DND-41 (cell line): Measurements from ENCODE around the gene NEUROG1.

Source experiments
- ATAC-seq: fragments of 200-7000 bp; cut with Tn5 transposase; 3 replicates; pipeline ENCODE4 v1.9.1; 2021; ENCODE audit warnings: low read depth; ENCODE audit not compliant: insufficient read depth
- DNase-seq: peaks from one replicate; pipeline ENCODE4 v3.0.0-alpha.2; 2020
- H2AFZ ChIP-seq: 2 replicates; pipeline ENCODE4 v1.6.0; 2012; ENCODE audit warnings: low read depth, low read length
- H3K27ac ChIP-seq: 2 replicates; pipeline ENCODE4 v1.5.1; 2012; ENCODE audit warnings: low read length, inconsistent platforms
- H3K27me3 ChIP-seq: fragments of 200-600 bp; sonication (generic); 2 replicates; pipeline ENCODE4 v1.6.0; 2012; ENCODE audit warnings: low read length, mild to moderate bottlenecking, inconsistent platforms; ENCODE audit not compliant: insufficient read depth, poor library complexity
- H3K36me3 ChIP-seq: 2 replicates; pipeline ENCODE4 v1.5.1; 2012; ENCODE audit warnings: low read length, inconsistent platforms; ENCODE audit not compliant: insufficient read depth
- H3K4me1 ChIP-seq: 2 replicates; pipeline ENCODE4 v1.5.1; 2012; ENCODE audit warnings: mild to moderate bottlenecking, low read length; ENCODE audit not compliant: insufficient read depth
- H3K4me2 ChIP-seq: 2 replicates; pipeline ENCODE4 v1.6.0; 2012; ENCODE audit warnings: mild to moderate bottlenecking, moderate library complexity, low read length, inconsistent platforms; ENCODE audit not compliant: insufficient read depth
- H3K4me3 ChIP-seq, 2 experiments: fragments of 200-600 bp in 1 of 2; shearing (Covaris generic) in 1 of 2; 2 replicates each; pipeline ENCODE4 v1.5.1; 2012 to 2016; ENCODE audit warnings: inconsistent platforms in 2 of 2, low read length in 2 of 2, mild to moderate bottlenecking in 2 of 2, low read depth in 1 of 2, moderate library complexity in 1 of 2
- H3K79me2 ChIP-seq: 2 replicates; pipeline ENCODE4 v1.6.0; 2012; ENCODE audit warnings: low read length, inconsistent platforms; ENCODE audit not compliant: insufficient read depth
- H3K9ac ChIP-seq: 2 replicates; pipeline ENCODE4 v1.6.0; 2012; ENCODE audit warnings: low read depth, mild to moderate bottlenecking, inconsistent platforms, low read length, moderate library complexity
- H3K9me3 ChIP-seq: 2 replicates; pipeline ENCODE4 v1.5.1; 2012; ENCODE audit warnings: low read length, moderate library complexity, mild to moderate bottlenecking, inconsistent platforms; ENCODE audit not compliant: insufficient read depth, severe bottlenecking
- H4K20me1 ChIP-seq: 2 replicates; pipeline ENCODE4 v1.6.0; 2012; ENCODE audit warnings: low read length; ENCODE audit not compliant: insufficient read depth
- EZH2 ChIP-seq: IDR thresholded peaks from 3 replicates; pipeline ENCODE4 v1.6.1; 2012; ENCODE audit warnings: borderline replicate concordance, low read depth, mild to moderate bottlenecking, moderate library complexity, low read length, inconsistent platforms; ENCODE audit not compliant: severe bottlenecking
- TF ChIP-seq, protein P1 (sequence below): IDR thresholded peaks from 2 replicates; pipeline ENCODE4 v1.5.1; 2012; ENCODE audit warnings: borderline replicate concordance, low read length, moderate library complexity, mild to moderate bottlenecking; ENCODE audit not compliant: poor library complexity, severe bottlenecking; ENCODE audit errors: extremely low read depth

Gene NEUROG1

DNA sequence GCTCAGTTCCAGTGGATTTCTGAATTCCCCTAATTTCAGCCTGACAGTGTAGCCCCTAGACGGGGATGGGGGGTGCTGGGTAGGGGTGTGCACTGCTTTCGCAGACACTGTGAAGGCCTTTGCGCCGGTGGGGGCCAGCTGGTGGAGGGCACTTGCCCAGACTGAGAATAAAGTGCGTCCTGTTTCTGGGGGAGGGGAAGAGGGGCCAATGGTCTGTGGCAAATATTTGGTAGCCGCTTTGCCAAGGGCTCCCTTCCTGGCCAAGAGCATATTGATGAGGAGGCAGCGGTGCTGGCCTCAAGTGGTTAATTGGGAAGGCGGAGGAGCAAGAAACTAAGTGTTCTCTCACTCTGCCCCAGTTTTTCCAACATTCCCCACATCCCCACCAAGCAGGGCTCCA lies 41.7 kb upstream of the NEUROG1 start:
- DNase-seq (no peak), ATAC-seq (no peak)
- Histone ChIP-seq H3K9ac (no peak overlapping the region), H3K4me2 (no peak overlapping the region), H3K9me3 (no peaks in the 10 kb centered on the region), H4K20me1 (peaks cover 5% of the 10 kb centered on the region; the same call in 1 of the 2 replicates), H3K4me1 (no peaks in the 10 kb centered on the region), H3K27ac (no peak overlapping the region), H3K36me3 (no peaks in the 10 kb centered on the region), H3K79me2 (no peaks in the 10 kb centered on the region), H3K27me3 (peaks cover 10% of the 10 kb centered on the region), H2AFZ (no peak overlapping the region), H3K4me3 (no peak overlapping the region)
- TF ChIP-seq EZH2: no peak
- TF ChIP-seq, protein P1, sequence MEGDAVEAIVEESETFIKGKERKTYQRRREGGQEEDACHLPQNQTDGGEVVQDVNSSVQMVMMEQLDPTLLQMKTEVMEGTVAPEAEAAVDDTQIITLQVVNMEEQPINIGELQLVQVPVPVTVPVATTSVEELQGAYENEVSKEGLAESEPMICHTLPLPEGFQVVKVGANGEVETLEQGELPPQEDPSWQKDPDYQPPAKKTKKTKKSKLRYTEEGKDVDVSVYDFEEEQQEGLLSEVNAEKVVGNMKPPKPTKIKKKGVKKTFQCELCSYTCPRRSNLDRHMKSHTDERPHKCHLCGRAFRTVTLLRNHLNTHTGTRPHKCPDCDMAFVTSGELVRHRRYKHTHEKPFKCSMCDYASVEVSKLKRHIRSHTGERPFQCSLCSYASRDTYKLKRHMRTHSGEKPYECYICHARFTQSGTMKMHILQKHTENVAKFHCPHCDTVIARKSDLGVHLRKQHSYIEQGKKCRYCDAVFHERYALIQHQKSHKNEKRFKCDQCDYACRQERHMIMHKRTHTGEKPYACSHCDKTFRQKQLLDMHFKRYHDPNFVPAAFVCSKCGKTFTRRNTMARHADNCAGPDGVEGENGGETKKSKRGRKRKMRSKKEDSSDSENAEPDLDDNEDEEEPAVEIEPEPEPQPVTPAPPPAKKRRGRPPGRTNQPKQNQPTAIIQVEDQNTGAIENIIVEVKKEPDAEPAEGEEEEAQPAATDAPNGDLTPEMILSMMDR: no peak

DNA sequence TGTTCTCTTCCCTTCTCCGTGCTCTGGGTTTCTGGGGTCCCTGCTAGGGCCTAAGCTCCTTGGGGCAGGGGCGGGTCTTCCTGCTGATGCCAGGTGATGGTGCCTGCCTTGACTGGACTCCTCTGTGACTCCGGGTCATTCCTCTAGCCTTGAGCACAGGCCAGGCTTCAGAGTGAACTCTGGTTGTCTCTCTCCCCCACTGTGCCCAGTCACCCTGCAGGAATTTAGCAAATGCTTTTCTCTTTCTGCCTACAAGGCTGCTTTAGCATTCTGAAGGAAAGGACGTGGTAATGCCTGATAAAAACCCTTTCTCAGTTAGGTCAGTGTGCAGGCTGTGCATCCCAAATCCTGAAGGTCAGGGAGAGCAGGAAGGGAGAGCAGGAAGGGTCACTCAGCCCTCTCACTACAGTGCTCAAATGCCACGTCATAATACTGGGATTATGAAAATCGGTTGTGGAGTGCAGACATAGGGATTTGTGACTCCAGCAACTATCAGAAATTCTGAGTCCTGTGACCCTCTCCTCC lies 40.4 kb upstream of the NEUROG1 start:
- H3K4me2 ChIP-seq: no peak overlapping the region
- peaks cover 10% of the 10 kb centered on the region for H3K27me3 ChIP-seq
- H3K27ac ChIP-seq: no peak overlapping the region
- H2AFZ ChIP-seq: no peak overlapping the region
- no peak overlapping the region for H3K9ac ChIP-seq
- ATAC-seq (no peak), DNase-seq (no peak)
- H3K79me2 ChIP-seq: no peaks in the 10 kb centered on the region
- H4K20me1 ChIP-seq: no peaks in the 10 kb centered on the region
- H3K36me3 ChIP-seq: no peaks in the 10 kb centered on the region
- H3K9me3 ChIP-seq: no peaks in the 10 kb centered on the region
- H3K4me1 ChIP-seq: no peaks in the 10 kb centered on the region
- no peak for TF ChIP-seq EZH2
- TF ChIP-seq, protein P1: no peak
- no peak overlapping the region for H3K4me3 ChIP-seq

DNA sequence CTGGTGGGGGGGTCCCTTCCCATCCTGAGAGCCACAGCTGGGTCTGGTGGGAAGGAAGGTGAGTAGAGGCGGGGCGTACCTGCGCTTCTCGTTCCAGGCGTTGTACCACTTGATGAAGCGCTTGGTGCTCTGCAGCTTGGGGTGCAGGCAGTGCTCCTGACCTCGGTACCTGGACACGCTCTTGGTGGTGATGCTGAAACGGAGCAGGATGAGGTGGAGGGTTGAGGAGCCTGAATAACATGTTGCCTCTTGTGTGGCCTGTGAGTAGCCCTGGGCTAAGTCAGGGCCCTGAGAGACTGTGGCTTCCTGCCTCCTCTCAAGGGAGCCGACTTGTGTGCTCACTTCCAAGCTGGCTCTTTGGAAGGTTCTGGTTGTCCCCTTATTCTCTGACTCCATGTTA lies 38.7 kb upstream of the NEUROG1 start:
- H3K27me3 ChIP-seq: peaks cover 13% of the 10 kb centered on the region
- no peak overlapping the region for H2AFZ ChIP-seq
- H3K27ac ChIP-seq: no peak overlapping the region
- H3K4me2 ChIP-seq: no peak overlapping the region
- H3K36me3 ChIP-seq: no peaks in the 10 kb centered on the region
- no peak overlapping the region for H3K4me3 ChIP-seq
- no peaks in the 10 kb centered on the region for H3K79me2 ChIP-seq
- DNase-seq (no peak), ATAC-seq (no peak)
- no peaks in the 10 kb centered on the region for H3K4me1 ChIP-seq
- no peaks in the 10 kb centered on the region for H4K20me1 ChIP-seq
- H3K9ac ChIP-seq: no peak overlapping the region
- no peaks in the 10 kb centered on the region for H3K9me3 ChIP-seq
- TF ChIP-seq, protein P1: no peak
- no peak for TF ChIP-seq EZH2

DNA sequence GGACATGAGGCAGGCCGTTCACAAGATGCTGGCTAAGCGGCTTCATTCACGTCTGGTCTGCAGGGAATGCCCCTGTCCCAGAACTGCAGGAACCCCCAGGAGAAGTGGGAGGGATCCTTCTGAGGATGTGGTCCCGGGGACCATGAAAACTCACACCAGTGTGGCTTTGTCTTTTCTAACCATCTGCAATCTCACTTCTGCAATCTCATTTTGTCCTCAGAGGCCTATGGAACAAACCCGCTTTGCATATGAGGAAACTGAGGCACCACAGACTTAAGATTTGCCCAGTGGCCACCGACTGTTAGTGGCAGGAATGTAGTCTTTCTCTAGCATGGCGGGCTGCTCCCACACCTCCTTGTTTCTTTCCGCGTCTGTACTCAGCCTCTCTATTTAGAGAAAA lies 36.1 kb upstream of the NEUROG1 start:
- no peaks in the 10 kb centered on the region for H4K20me1 ChIP-seq
- no peak for TF ChIP-seq EZH2
- TF ChIP-seq, protein P1: no peak
- no peak overlapping the region for H3K27ac ChIP-seq
- H3K9ac ChIP-seq: no peak overlapping the region
- H3K4me3 ChIP-seq: no peak overlapping the region
- H2AFZ ChIP-seq: no peak overlapping the region
- no peak for DNase-seq
- no peaks in the 10 kb centered on the region for H3K9me3 ChIP-seq
- peaks cover 19% of the 10 kb centered on the region for H3K27me3 ChIP-seq
- no peaks in the 10 kb centered on the region for H3K36me3 ChIP-seq
- no peak overlapping the region for H3K4me2 ChIP-seq
- no peaks in the 10 kb centered on the region for H3K4me1 ChIP-seq
- ATAC-seq: no peak
- H3K79me2 ChIP-seq: no peaks in the 10 kb centered on the region
